CD4-positive, alpha-beta T cell (primary cell): ENCODE measurements around the gene KIAA0319L. TPM values are rescaled to one million over a fixed set of nuclear protein-coding genes. Genes with fewer than 3 reads are reported as not detected.

ENCODE experiments used
- ATAC-seq: fragments of 200-7000 bp; cut with Tn5 transposase; one replicate; pipeline ENCODE4 v1.10.0; 2022; ENCODE audit warnings: mild to moderate bottlenecking; ENCODE audit not compliant: poor library complexity
- CTCF ChIA-PET: fragments of 350-600 bp; sonication (Branson Sonifier 250); formaldehyde crosslinking; loops from one replicate; lab custom pipeline; 2021; ENCODE audit warnings: antibody characterized with exemption, inconsistent platforms; lab: Charles Lee
- POLR2A ChIA-PET: fragments of 350-600 bp; sonication (Branson Sonifier 250); formaldehyde crosslinking; loops from one replicate; lab custom pipeline; 2021; ENCODE audit warnings: antibody characterized with exemption, inconsistent platforms; lab: Charles Lee
- DNase-seq, 14 experiments: peaks; one replicate each; pipeline ENCODE4 v3.0.0-alpha.2; 2013 to 2020; ENCODE audit warnings: mixed read lengths in 2 of 14
- H3K27ac ChIP-seq, 2 donors: one replicate each; pipeline versions ENCODE4 v1.5.1 to v1.7.0; 2013; ENCODE audit warnings: low read length in 2 of 2, low read depth in 1 of 2, mild to moderate bottlenecking in 1 of 2
- H3K27me3 ChIP-seq, 2 experiments: 1 replicate in 1 of 2; 2 replicates in 1 of 2; pipeline versions ENCODE4 v1.6.1 to v1.7.0; 2013; ENCODE audit warnings: low read length in 2 of 2, control low read depth in 1 of 2, mild to moderate bottlenecking in 1 of 2, moderate library complexity in 1 of 2; ENCODE audit not compliant: insufficient read depth in 2 of 2, control insufficient read depth in 1 of 2
- H3K36me3 ChIP-seq: one replicate; pipeline ENCODE4 v1.6.1; 2013; ENCODE audit warnings: low read length, control low read depth; ENCODE audit not compliant: insufficient read depth
- H3K4me1 ChIP-seq: one replicate; pipeline ENCODE4 v1.6.1; 2013; ENCODE audit warnings: low read length, control low read depth; ENCODE audit not compliant: insufficient read depth
- H3K4me3 ChIP-seq: one replicate; pipeline ENCODE4 v1.5.1; 2013; ENCODE audit warnings: mild to moderate bottlenecking, low read length, moderate library complexity
- H3K9me3 ChIP-seq, 2 experiments: 1 replicate in 1 of 2; 2 replicates in 1 of 2; pipeline versions ENCODE4 v1.6.1 to v1.7.0; 2013; ENCODE audit warnings: low read length in 2 of 2, mild to moderate bottlenecking in 2 of 2, control low read depth in 1 of 2, moderate library complexity in 1 of 2; ENCODE audit not compliant: control insufficient read depth in 1 of 2, insufficient read depth in 1 of 2
- H3K27ac Mint-ChIP-seq: one replicate; pipeline ENCODE4 v1.8.0; 2020; ENCODE audit warnings: mixed read lengths
- H3K27me3 Mint-ChIP-seq: one replicate; pipeline ENCODE4 v1.8.0; 2021; ENCODE audit warnings: mixed read lengths
- H3K36me3 Mint-ChIP-seq: one replicate; pipeline ENCODE4 v1.8.0; 2021; ENCODE audit warnings: low read depth, mixed read lengths
- H3K4me1 Mint-ChIP-seq: one replicate; pipeline ENCODE4 v1.8.0; 2021; ENCODE audit warnings: low read depth, mixed read lengths
- H3K4me3 Mint-ChIP-seq: one replicate; pipeline ENCODE4 v1.8.0; 2020; ENCODE audit warnings: mild to moderate bottlenecking, mixed read lengths
- H3K9me3 Mint-ChIP-seq: one replicate; pipeline ENCODE4 v1.8.0; 2020; ENCODE audit warnings: mixed read lengths
- intact Hi-C, 2 experiments: fragments of 100-400 bp; cut with DNase I in 1 of 2; cut with micrococcal nuclease in 1 of 2; formaldehyde crosslinking; loops; one replicate each; pipeline versions ENCODE4 v1.15.1 to v1.9.0; 2023 to 2025; cut with DNase I, micrococcal nuclease
- total RNA-seq, 174 experiments: library from RNA in 2 of 174; stranded (reverse) in 2 of 174; gene quantifications; one replicate each; pipeline ENCODE4 v1.2.3 and lab custom pipeline; 2021 to 2026
- TF ChIP-seq, protein P1 (sequence below): fragments of 200-600 bp; IDR thresholded peaks from one replicate; pipeline ENCODE4 v1.8.0; 2022; ENCODE audit warnings: antibody characterized with exemption, mild to moderate bottlenecking

Gene KIAA0319L
- total RNA-seq, 2 experiments from 2014 or later, result 50.9 to 53.3 TPM

- ChIA-PET CTCF (no interaction called here), POLR2A (no interaction called here)
- Mint-ChIP-seq H3K27ac (peak overlapping the region; percentile 64), H3K27me3 (no peaks in the 10 kb centered on the region), H3K4me3 (peak overlapping the region; percentile 38), H3K36me3 (peaks cover 44% of the 10 kb centered on the region), H3K9me3 (no peaks in the 10 kb centered on the region), H3K4me1 (peaks cover 28% of the 10 kb centered on the region)
- Histone ChIP-seq H3K27me3 (no peaks in the 10 kb centered on the region), H3K4me3 (no peak overlapping the region), H3K36me3 (peaks cover 75% of the 10 kb centered on the region), H3K9me3 (no peaks in the 10 kb centered on the region), H3K4me1 (peaks cover 9% of the 10 kb centered on the region), H3K27ac (no peak overlapping the region)
- intact Hi-C loops, result no loop called here
- ATAC-seq (peak; percentile 86), DNase-seq (peak in 4 of 14 experiments; percentile 2 to 39 (median 21))
- TF ChIP-seq, protein P1, sequence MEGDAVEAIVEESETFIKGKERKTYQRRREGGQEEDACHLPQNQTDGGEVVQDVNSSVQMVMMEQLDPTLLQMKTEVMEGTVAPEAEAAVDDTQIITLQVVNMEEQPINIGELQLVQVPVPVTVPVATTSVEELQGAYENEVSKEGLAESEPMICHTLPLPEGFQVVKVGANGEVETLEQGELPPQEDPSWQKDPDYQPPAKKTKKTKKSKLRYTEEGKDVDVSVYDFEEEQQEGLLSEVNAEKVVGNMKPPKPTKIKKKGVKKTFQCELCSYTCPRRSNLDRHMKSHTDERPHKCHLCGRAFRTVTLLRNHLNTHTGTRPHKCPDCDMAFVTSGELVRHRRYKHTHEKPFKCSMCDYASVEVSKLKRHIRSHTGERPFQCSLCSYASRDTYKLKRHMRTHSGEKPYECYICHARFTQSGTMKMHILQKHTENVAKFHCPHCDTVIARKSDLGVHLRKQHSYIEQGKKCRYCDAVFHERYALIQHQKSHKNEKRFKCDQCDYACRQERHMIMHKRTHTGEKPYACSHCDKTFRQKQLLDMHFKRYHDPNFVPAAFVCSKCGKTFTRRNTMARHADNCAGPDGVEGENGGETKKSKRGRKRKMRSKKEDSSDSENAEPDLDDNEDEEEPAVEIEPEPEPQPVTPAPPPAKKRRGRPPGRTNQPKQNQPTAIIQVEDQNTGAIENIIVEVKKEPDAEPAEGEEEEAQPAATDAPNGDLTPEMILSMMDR, result no peak
Observed at GRCh38 chr1:35442734-35443133, 114.5 kb downstream of the KIAA0319L start.

DNA sequence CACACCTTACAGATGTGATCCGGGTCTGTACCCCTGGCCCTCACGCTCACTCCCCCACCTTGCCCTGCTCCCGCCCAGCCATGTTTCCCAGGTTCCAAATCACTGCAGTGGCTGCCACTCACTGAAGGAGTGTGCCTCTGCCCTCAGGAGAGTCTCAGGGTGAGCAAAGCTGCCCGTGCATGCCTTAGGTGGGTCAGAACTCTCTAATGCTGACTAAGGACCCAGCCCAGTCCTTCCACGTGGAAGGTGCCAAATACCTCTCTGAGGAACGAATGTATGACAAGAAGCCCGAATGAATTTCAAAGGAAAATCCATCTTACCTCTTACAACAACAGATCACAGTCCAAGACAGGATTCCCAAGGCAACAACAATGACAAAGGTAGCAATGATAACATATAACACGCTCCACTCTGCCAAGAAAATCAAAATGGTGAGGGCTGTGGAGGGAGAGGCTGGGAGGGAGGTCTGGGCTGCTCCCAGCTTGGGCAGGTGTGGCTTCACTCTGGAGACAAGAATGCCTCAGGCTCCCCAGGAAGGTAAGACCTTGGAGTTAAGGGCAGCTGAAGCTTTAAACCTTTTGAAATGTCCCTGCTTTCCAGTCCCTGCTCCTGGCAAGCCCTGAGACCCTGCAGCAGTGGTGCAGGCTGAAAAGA is 115.2 kb downstream of the KIAA0319L start:
- no peak overlapping the region for H3K4me3 ChIP-seq
- peaks cover 28% of the 10 kb centered on the region for H3K4me1 Mint-ChIP-seq
- peaks cover 51% of the 10 kb centered on the region for H3K36me3 Mint-ChIP-seq
- H3K9me3 Mint-ChIP-seq, result no peaks in the 10 kb centered on the region
- H3K36me3 ChIP-seq, result peaks cover 68% of the 10 kb centered on the region
- DNase-seq, result no peak
- no peaks in the 10 kb centered on the region for H3K9me3 ChIP-seq
- no peak overlapping the region for H3K4me3 Mint-ChIP-seq
- H3K27me3 Mint-ChIP-seq, result no peaks in the 10 kb centered on the region
- H3K27ac Mint-ChIP-seq, result peak overlapping the region; percentile 64
- no peak overlapping the region for H3K27ac ChIP-seq
- TF ChIP-seq, protein P1, result no peak
- intact Hi-C loops, result no loop called here
- POLR2A ChIA-PET, result no interaction called here
- peaks cover 9% of the 10 kb centered on the region for H3K4me1 ChIP-seq
- ATAC-seq, result no peak
- H3K27me3 ChIP-seq, result no peaks in the 10 kb centered on the region
- CTCF ChIA-PET, result interaction anchor here (1.2 kb wide), 1 partner anchor 10 kb away, joined by 3 read pairs; no protein-coding TSS in a partner anchor

DNA sequence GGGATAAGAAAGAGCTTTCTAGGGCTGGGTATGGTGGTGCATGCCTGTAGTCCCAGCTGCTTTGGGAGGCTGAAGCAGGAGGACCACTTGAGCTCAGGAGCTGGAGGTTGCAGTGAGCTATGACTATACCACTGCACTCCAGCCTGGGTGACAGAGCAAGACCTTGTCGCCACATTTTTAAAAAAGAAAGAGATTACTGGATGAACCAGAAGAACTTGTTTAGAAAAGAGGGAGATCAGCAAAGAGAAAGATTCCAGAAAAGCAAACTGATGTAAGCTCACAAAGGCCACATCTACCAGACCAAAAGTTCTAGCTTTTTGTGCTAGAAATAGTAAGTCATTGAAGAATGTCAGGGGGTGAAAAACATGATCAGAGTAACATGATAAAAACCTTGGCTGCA is 117.6 kb downstream of the KIAA0319L start:
- intact Hi-C loops, result no loop called here

More for the DNA sequence above, 117.6 kb downstream of the KIAA0319L start:
- CTCF ChIA-PET, result interaction anchor here (1.5 kb wide), 1 partner anchor 12 kb away, joined by 6 read pairs; no protein-coding TSS in a partner anchor
- H3K27me3 Mint-ChIP-seq, result no peaks in the 10 kb centered on the region
- H3K9me3 Mint-ChIP-seq, result no peaks in the 10 kb centered on the region
- peaks cover 27% of the 10 kb centered on the region for H3K4me1 Mint-ChIP-seq
- DNase-seq, result no peak
- H3K36me3 Mint-ChIP-seq, result peaks cover 74% of the 10 kb centered on the region
- Histone ChIP-seq H3K27ac (no peak overlapping the region), H3K4me3 (no peak overlapping the region), H3K36me3 (peaks cover 76% of the 10 kb centered on the region), H3K9me3 (no peaks in the 10 kb centered on the region), H3K27me3 (no peaks in the 10 kb centered on the region), H3K4me1 (peaks cover 9% of the 10 kb centered on the region)
- peak overlapping the region; percentile 8 for H3K27ac Mint-ChIP-seq
- TF ChIP-seq, protein P1, result no peak
- no peak overlapping the region for H3K4me3 Mint-ChIP-seq
- POLR2A ChIA-PET, result interaction anchor here (0.7 to 1.4 kb wide), 2 partner anchors 11 to 113 kb away, joined by 3 read pairs; no protein-coding TSS in a partner anchor
- no peak for ATAC-seq
